Coronary artery (tissue), 2 donors: ENCODE results near the gene SELENOS.

Experiments
- DNase-seq: peaks from one replicate; pipeline ENCODE4 v3.0.0-alpha.2; 2017; ENCODE audit warnings: low spot score
- H3K27ac ChIP-seq, 2 donors: fragments of 200-600 bp; sonication (generic); one replicate each; pipeline ENCODE4 v1.5.1; 2016 to 2019
- H3K4me3 ChIP-seq: fragments of 200-600 bp; sonication (generic); 2 replicates; pipeline ENCODE4 v1.5.1; 2016; ENCODE audit warnings: mild to moderate bottlenecking, moderate library complexity
- TF ChIP-seq, protein P1 (sequence below): fragments of 200-600 bp; sonication (generic); IDR thresholded peaks from one replicate; pipeline ENCODE4 v1.5.1; 2019; ENCODE audit warnings: antibody characterized with exemption

SELENOS gene

GRCh38 chr15:101272584-101272983, 4.7 kb downstream of the SELENOS start:
- H3K27ac ChIP-seq, result no peak overlapping the region
- no peak overlapping the region for H3K4me3 ChIP-seq
- TF ChIP-seq, protein P1, sequence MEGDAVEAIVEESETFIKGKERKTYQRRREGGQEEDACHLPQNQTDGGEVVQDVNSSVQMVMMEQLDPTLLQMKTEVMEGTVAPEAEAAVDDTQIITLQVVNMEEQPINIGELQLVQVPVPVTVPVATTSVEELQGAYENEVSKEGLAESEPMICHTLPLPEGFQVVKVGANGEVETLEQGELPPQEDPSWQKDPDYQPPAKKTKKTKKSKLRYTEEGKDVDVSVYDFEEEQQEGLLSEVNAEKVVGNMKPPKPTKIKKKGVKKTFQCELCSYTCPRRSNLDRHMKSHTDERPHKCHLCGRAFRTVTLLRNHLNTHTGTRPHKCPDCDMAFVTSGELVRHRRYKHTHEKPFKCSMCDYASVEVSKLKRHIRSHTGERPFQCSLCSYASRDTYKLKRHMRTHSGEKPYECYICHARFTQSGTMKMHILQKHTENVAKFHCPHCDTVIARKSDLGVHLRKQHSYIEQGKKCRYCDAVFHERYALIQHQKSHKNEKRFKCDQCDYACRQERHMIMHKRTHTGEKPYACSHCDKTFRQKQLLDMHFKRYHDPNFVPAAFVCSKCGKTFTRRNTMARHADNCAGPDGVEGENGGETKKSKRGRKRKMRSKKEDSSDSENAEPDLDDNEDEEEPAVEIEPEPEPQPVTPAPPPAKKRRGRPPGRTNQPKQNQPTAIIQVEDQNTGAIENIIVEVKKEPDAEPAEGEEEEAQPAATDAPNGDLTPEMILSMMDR, result no peak
- DNase-seq, result no peak

- DNase-seq, result no peak
- TF ChIP-seq, protein P1, result no peak
- H3K4me3 ChIP-seq, result no peak overlapping the region
- H3K27ac ChIP-seq, result no peak overlapping the region
These were observed 7.6 kb downstream of the SELENOS start for GRCh38 chr15:101269479-101270223.

- no peak overlapping the region for H3K4me3 ChIP-seq
- TF ChIP-seq, protein P1, result no peak
- H3K27ac ChIP-seq, result peak overlapping the region in 1 of 2 donors; percentile 76
- DNase-seq, result peak; percentile 83
These were observed 9.8 kb downstream of the SELENOS start for GRCh38 chr15:101267320-101268104.

GRCh38 chr15:101266787-101267186, 10.5 kb downstream of the SELENOS start:
- no peak overlapping the region for H3K4me3 ChIP-seq
- TF ChIP-seq, protein P1, result no peak
- DNase-seq, result peak; percentile 58
- H3K27ac ChIP-seq, result peak overlapping the region in 1 of 2 donors; percentile 76

DNA sequence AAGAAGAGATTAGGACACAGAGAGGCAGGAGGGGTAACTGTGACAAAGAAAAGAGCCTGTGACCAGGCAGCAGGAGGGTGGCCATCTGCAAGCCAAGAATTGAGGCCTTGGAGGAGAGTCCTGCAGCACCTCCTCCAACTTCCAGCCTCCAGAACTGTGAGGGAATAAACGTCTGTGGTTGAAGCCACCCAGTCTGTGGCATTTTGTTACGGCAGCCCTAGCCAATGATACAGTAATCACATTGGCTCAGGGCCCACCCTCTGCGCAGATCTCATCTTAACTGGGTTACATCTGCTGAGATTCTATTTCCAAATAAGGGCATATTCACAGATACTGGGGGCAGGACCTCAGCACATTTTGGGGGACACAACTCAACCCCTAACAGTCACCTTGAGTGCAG, 11.3 kb downstream of the SELENOS start:
- peak; percentile 69 for DNase-seq
- peak overlapping the region in 1 of 2 donors; percentile 76 for H3K27ac ChIP-seq
- H3K4me3 ChIP-seq, result no peak overlapping the region
- TF ChIP-seq, protein P1, result no peak

DNA sequence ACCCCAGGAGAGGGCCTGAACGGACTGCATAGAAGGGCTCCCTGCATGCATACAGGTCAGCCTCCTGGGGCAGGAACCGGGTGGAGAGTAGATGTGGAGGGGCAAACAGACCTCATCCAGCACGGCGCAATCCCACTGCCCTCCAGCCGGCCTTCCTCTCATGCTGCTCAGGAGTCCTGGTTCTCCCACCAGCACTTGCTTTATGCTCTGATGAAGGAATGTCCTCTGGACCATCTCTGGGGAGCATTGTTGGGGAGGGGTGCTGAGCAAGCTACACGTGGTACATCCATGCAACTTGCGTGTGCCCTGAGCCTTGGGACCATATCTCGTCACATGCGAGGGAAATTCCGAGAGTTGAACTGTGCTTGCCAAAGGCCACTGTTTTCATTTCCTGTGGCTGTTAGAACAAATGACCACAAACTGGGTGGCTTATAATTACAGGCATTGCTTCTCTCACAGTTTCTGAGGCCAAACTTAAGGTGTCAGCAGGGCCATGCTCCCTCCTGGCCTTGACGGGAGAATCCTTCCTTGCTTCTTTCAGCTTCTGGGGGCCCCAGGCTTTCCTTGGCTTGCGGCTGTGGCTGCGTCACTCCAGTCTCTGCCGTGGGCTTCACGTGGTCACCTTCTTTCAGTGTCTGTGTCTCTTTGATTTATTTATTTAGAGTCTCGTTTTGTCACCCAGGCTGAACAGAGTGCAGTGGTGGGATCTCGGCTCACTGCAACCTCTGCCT, 12.2 kb downstream of the SELENOS start:
- TF ChIP-seq, protein P1, result no peak
- no peak overlapping the region for H3K27ac ChIP-seq
- DNase-seq, result peak; percentile 64
- H3K4me3 ChIP-seq, result no peak overlapping the region
